Measurements from ENCODE around the gene IL1RAPL2.
"Not testable (repeated sequence)": the region's sequence is repeated elsewhere in the genome, so short reads cannot be mapped to it uniquely, and the experiment has no call there.

DNA sequence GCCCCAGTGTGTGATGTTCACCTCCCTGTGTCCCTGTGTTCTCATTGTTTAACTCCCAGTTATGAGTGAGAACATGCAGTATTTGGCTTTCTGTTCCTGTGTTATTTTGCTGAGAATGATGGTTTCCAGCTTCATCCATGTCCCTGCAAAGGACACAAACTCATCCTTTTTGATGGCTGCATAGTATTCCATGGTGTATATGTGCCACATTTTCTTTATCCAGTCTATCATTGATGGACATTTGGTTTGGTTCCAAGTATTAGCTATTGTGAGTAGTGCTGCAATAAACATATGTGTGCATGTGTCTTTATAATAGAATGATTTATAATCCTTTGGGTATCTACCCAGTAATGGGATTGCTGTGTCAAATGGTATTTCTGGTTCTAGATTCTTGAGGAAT lies 1239.7 kb downstream of the IL1RAPL2 start:
- TF ChIP-seq, protein P1, sequence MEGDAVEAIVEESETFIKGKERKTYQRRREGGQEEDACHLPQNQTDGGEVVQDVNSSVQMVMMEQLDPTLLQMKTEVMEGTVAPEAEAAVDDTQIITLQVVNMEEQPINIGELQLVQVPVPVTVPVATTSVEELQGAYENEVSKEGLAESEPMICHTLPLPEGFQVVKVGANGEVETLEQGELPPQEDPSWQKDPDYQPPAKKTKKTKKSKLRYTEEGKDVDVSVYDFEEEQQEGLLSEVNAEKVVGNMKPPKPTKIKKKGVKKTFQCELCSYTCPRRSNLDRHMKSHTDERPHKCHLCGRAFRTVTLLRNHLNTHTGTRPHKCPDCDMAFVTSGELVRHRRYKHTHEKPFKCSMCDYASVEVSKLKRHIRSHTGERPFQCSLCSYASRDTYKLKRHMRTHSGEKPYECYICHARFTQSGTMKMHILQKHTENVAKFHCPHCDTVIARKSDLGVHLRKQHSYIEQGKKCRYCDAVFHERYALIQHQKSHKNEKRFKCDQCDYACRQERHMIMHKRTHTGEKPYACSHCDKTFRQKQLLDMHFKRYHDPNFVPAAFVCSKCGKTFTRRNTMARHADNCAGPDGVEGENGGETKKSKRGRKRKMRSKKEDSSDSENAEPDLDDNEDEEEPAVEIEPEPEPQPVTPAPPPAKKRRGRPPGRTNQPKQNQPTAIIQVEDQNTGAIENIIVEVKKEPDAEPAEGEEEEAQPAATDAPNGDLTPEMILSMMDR (IDR thresholded peaks at IDR 0.05; ENCODE audit: extremely low read depth in 1 of 2, insufficient read depth in 1 of 2, low read depth in 1 of 2, low read length in 2 of 2) = not testable (repeated sequence)
- not testable (repeated sequence) for TF ChIP-seq POLR2AphosphoS5 (IDR thresholded peaks at IDR 0.05; ENCODE audit: insufficient read depth, low read depth, low read length); POLR2A (IDR thresholded peaks at IDR 0.05; ENCODE audit: low read depth, low read length); EZH2 (IDR thresholded peaks at IDR 0.05; ENCODE audit: borderline replicate concordance, low read depth, low read length, severe bottlenecking)
